ENCODE data around the gene NOP9.

DNA sequence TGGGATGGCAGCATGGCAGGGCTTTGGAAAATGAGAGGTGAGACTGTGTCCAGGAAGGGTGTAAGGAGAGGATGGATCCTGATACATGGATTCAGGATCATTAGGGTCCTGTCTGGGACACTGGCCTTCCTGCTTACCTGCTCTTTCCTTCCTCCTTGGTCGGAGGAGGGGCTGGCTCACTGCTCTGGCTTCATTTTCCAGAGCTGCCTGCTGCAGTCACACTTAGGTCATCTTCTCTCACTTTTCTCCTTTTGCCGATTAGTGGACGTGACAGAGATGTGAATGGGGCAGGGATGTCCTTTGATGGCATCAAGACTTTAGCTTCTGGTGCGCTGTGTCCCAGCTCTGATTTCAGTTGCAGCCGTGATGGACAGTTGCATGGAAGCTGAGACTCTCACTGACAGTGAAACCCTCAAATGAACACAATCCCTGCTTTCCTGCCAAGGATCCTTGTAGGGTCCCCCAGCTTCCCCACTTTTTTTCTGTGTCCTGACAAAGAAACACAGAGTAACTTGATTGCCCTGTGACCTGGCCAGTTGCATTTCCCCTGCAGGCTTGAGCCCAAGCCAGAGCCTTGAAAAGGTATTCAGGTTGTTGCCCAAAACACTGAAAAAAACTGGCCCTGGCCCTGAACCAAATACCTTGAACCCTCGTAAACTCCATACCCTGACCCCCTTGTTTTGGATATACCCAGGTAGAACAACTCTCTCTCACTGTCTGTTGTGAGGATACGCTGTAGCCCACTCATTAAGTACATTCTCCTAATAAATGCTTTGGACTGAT is 8.9 kb downstream of the NOP9 start:
- TF ChIP-seq, protein P1, sequence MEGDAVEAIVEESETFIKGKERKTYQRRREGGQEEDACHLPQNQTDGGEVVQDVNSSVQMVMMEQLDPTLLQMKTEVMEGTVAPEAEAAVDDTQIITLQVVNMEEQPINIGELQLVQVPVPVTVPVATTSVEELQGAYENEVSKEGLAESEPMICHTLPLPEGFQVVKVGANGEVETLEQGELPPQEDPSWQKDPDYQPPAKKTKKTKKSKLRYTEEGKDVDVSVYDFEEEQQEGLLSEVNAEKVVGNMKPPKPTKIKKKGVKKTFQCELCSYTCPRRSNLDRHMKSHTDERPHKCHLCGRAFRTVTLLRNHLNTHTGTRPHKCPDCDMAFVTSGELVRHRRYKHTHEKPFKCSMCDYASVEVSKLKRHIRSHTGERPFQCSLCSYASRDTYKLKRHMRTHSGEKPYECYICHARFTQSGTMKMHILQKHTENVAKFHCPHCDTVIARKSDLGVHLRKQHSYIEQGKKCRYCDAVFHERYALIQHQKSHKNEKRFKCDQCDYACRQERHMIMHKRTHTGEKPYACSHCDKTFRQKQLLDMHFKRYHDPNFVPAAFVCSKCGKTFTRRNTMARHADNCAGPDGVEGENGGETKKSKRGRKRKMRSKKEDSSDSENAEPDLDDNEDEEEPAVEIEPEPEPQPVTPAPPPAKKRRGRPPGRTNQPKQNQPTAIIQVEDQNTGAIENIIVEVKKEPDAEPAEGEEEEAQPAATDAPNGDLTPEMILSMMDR (IDR thresholded peaks at IDR 0.05; ENCODE audit: low read length): peak; percentile 4; the same call in 1 of the 2 replicates
- no peak for TF ChIP-seq EZH2 (IDR thresholded peaks at IDR 0.05; ENCODE audit: borderline replicate concordance, low read length)
